ENCODE data around the gene DMXL2.

- TF ChIP-seq CTCF (IDR thresholded peaks at IDR 0.05) (peak in 4 of 6 experiments; percentile 19 to 58 (median 40)), POLR2A (IDR thresholded peaks at IDR 0.05) (no peak)
Measured at GRCh38 chr15:51403072-51403878, 219.3 kb downstream of the DMXL2 start.
